ENCODE results near the gene C16orf86.

C16orf86 gene

GRCh38 chr16:67666559-67667452 lies at the start of gene C16orf86, which contains the start of gene ENKD1:
TSS of gene C16orf86 (plus strand) at chr16:67666814. CDS start at chr16:67666971, 157 bp downstream.
TSS of gene ENKD1 (minus strand) at chr16:67666750. CDS start at chr16:67666442, 308 bp downstream.
- peak; percentile 88 for DNase-seq

GRCh38 chr16:67628216-67628615 lies 38.4 kb upstream of the C16orf86 start:
- no peak for DNase-seq

- no peak for DNase-seq
Measured at GRCh38 chr16:67632415-67633172, 34.0 kb upstream of the C16orf86 start.

- no peak for DNase-seq
Measured at GRCh38 chr16:67636713-67637112, 29.9 kb upstream of the C16orf86 start.

- DNase-seq, result no peak
Measured at GRCh38 chr16:67637625-67638024, 29.0 kb upstream of the C16orf86 start.

GRCh38 chr16:67641779-67642708 lies 24.6 kb upstream of the C16orf86 start:
- DNase-seq, result no peak

- no peak for DNase-seq
Measured at GRCh38 chr16:67644038-67644437, 22.6 kb upstream of the C16orf86 start.

GRCh38 chr16:67645397-67646121 lies 21.1 kb upstream of the C16orf86 start:
- DNase-seq, result no peak

- no peak for DNase-seq
Measured at GRCh38 chr16:67647111-67647651, 19.4 kb upstream of the C16orf86 start.

- DNase-seq, result no peak
Measured at GRCh38 chr16:67647681-67648080, 18.9 kb upstream of the C16orf86 start.

- DNase-seq, result no peak
Measured at GRCh38 chr16:67648088-67648763, 18.4 kb upstream of the C16orf86 start.

- DNase-seq, result no peak
Measured at GRCh38 chr16:67648764-67649407, 17.7 kb upstream of the C16orf86 start.

- no peak for DNase-seq
Measured at GRCh38 chr16:67649494-67649931, 17.1 kb upstream of the C16orf86 start.

GRCh38 chr16:67650023-67650422 lies 16.6 kb upstream of the C16orf86 start:
- DNase-seq, result no peak

GRCh38 chr16:67651039-67651438 lies 15.6 kb upstream of the C16orf86 start:
- DNase-seq, result no peak

GRCh38 chr16:67651847-67652246 lies 14.8 kb upstream of the C16orf86 start:
- DNase-seq, result no peak

- DNase-seq, result no peak
Measured at GRCh38 chr16:67652578-67653127, 14.0 kb upstream of the C16orf86 start.

- DNase-seq, result no peak
Measured at GRCh38 chr16:67653128-67653788, 13.4 kb upstream of the C16orf86 start.

GRCh38 chr16:67653789-67654402 lies 12.7 kb upstream of the C16orf86 start:
- no peak for DNase-seq
